AG10803 (cell line): ENCODE results near the gene NLRC4.

ENCODE experiments used
- DNase-seq: peaks from one replicate; pipeline ENCODE4 v3.0.0; 2010; ENCODE audit warnings: low read depth
- H3K4me3 ChIP-seq: 2 replicates; pipeline ENCODE4 v1.5.1; 2011; ENCODE audit warnings: mild to moderate bottlenecking, low read length, control low read depth
- TF ChIP-seq, protein P1 (sequence below): conservative IDR thresholded peaks from 2 replicates; pipeline ENCODE4 v1.5.1; 2011; ENCODE audit warnings: mild to moderate bottlenecking, low read length, control low read depth, inconsistent platforms

The NLRC4 gene

DNA sequence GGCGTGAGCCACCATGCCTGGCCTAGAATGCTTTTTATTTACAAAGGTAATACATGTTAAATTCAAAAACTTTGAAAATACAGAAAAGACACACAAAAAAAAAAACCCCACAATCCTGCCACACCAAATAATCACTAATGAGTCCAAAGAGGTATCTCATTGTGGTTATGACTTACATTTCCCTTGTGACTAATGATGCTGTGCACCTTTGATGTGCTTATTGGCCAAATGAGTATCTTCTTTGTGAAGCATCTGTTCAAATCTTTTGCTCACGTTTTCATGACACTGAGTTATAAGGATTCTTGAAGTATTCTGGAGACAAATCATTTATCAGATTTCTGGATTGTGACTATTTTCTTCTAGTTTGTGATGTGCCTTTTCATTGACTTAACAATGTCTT lies 6.4 kb upstream of the NLRC4 start:
- TF ChIP-seq, protein P1, sequence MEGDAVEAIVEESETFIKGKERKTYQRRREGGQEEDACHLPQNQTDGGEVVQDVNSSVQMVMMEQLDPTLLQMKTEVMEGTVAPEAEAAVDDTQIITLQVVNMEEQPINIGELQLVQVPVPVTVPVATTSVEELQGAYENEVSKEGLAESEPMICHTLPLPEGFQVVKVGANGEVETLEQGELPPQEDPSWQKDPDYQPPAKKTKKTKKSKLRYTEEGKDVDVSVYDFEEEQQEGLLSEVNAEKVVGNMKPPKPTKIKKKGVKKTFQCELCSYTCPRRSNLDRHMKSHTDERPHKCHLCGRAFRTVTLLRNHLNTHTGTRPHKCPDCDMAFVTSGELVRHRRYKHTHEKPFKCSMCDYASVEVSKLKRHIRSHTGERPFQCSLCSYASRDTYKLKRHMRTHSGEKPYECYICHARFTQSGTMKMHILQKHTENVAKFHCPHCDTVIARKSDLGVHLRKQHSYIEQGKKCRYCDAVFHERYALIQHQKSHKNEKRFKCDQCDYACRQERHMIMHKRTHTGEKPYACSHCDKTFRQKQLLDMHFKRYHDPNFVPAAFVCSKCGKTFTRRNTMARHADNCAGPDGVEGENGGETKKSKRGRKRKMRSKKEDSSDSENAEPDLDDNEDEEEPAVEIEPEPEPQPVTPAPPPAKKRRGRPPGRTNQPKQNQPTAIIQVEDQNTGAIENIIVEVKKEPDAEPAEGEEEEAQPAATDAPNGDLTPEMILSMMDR, result no peak
- no peak for DNase-seq
- no peak overlapping the region for H3K4me3 ChIP-seq

DNA sequence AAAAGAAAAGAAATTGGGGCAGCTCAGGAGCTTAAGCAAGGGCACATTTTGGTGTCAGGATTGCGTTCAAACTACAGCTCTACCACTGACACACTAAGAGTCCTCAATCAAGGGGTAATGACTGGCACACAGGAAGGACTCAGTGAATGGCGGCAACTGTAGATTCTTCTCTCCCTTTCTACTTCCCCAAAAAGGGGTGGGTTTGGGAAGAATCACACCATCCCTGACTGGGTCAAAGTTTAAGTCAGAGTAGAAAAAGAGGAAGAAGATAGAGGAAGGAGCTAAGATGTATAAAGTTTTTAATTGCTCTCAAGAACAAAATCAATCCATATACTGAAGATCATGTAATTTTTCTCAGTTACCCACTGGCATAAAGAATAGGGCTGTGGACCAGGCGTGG lies 2.6 kb downstream of the NLRC4 start:
- TF ChIP-seq, protein P1, result no peak
- no peak overlapping the region for H3K4me3 ChIP-seq
- no peak for DNase-seq

DNA sequence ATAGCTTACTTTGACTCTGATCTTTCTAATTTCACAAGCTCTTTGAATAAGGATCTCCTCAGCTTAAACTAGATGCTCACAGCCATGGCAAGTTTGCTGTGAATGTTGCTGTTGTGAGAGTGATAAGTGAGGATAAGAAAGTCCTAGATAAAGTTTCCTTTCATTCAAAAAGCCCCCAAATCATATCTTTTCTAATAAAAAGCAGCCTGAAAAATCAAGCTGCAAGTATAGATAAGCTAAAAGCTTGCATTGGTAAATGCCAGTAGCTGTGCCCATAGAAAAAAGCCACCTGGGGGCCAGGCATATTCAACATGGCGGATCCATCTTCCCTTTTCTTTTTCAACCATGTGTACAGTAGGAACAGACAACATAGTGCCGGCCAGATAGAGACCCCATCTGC lies 4.3 kb downstream of the NLRC4 start:
- DNase-seq, result no peak
- H3K4me3 ChIP-seq, result no peak overlapping the region
- TF ChIP-seq, protein P1, result no peak

DNA sequence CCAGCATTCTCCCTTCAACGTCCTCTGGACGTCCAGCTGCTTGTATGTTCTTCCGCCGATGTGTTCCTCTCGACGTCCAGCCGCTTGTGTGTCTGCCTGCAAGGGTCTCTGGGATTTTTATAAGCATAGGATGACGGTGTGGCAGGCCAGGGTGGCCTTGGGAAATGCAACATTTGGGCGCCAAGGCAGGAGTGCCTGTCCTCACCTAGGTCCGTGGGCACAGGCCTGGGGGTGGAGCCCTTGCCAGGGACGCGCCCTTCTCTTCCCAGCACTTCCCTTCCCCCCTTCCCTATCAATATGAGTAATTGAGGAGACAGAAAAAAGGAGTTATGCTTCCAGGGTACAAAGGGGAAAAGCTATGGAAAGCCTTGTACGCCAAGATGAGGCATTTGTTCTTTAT lies 6.4 kb downstream of the NLRC4 start:
- DNase-seq, result no peak
- TF ChIP-seq, protein P1, result no peak
- H3K4me3 ChIP-seq, result no peak overlapping the region

DNA sequence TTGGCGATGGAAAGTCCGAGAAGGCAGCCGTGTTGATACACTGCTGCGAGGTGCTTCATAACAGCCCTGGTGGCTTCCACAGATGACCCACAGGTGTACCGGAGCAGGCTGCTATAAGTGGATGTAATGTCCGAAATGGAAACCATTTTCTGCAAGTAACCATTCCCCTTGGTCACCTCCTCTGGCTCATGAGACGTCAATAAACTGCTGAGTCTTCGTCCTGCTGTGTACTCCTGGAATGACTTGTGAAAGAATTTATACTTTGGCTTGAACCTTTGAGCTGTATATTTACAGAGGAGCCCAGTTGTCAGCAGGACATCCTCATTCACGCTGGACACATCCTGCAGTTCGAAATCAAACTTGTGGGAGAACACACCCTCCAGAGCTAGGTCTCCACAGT lies 14.4 kb downstream of the NLRC4 start:
- TF ChIP-seq, protein P1, result no peak
- DNase-seq, result no peak
- no peak overlapping the region for H3K4me3 ChIP-seq

DNA sequence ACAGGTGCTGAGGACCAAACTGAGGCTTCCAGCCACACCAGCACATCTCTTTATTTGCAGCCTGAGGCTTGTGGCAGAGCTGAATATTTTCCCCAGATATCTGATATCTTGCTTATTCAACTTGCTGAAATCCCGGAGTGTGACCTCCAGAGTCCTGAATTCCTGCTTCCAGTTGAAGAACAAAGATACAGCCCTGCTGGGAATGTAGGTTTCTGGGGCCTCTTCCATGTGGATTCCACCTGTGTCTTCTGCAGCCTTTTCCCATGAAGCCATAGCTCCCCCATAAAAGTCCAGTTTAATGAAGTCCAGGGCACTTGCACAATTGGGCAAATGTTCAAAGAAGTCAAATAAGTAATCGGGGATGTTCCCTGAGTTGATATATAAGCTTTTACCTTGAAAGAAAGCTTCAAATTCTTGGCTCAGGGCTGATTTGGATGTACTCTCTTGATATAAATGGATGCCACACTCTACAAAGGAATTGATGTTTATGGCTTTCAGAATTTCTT lies 14.9 kb downstream of the NLRC4 start:
- DNase-seq, result peak; percentile 21
- no peak overlapping the region for H3K4me3 ChIP-seq
- TF ChIP-seq, protein P1, result no peak

DNA sequence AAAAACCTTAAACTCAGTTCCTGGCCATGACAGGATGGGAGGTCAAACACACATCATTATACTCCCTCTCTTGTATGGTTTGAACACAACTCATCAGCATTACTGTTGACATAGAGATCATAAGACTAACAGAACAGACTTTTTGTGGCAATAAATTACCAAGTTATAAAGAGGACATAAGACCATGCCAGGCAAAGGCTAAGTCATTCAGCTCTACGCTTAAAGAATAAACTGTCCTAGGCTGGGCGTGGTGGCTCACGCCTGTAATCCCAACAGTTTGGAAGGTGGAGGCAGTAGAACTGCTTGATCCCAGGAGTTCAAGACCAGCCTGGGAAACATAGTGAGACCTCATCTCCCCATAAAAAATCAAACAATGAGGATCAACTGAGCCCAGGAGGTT lies 16.4 kb downstream of the NLRC4 start:
- no peak overlapping the region for H3K4me3 ChIP-seq
- TF ChIP-seq, protein P1, result no peak
- DNase-seq, result no peak
